Cortex of kidney (tissue), 1 donor: ENCODE data around the gene ACTC1.
"Not testable (repeated sequence)": the region's sequence is repeated elsewhere in the genome, so short reads cannot be mapped to it uniquely, and the experiment has no call there.

Source experiments
- DNase-seq: peaks from one replicate; lab custom pipeline; 2025; lab: John Stamatoyannopoulos, UW

The ACTC1 gene

GRCh38 chr15:34795267-34796081 lies at the start of gene ACTC1:
Gene ACTC1, minus strand, starts transcription at chr15:34795549. Its CDS starts 741 bp downstream, at chr15:34794808.
- no peak for DNase-seq

DNA sequence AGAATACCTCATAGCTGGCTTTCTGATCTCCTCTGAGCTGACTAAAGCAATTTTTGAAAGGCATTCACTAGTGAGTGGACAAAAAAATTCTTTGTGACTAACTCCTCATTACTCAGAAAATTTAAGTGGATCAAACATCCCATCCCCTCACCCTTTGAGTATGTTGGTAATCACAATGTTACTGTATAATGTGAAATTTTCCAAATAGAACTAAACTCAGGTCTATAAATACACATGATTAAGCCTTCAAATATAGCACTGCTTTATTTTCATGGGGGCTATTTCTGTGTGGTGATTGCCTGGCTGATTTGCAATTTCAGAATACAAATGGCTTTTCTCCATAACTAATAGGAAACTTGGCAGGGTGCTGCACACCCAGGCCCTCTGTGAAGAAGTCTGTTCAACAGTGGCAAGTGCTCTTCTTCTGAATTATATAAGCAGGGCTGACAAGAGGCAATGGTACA lies 45.9 kb upstream of the ACTC1 start:
- DNase-seq, result no peak

DNA sequence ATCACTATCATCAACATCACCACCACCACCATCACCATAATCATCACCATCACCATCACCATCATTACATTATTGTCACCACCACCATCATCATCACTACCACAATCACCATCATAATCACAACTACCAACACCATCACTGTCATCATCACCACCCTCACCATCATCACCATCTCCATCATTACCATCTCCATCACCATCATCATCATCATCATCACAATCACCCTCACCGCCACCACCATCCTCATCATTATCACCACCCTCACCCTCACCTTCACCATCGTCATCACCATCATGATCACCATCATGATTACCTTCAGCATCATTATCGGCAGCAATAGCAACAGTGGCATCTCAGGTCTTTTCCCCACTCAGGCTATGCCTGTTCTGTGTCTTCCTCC lies 42.9 kb upstream of the ACTC1 start:
- no peak for DNase-seq

DNA sequence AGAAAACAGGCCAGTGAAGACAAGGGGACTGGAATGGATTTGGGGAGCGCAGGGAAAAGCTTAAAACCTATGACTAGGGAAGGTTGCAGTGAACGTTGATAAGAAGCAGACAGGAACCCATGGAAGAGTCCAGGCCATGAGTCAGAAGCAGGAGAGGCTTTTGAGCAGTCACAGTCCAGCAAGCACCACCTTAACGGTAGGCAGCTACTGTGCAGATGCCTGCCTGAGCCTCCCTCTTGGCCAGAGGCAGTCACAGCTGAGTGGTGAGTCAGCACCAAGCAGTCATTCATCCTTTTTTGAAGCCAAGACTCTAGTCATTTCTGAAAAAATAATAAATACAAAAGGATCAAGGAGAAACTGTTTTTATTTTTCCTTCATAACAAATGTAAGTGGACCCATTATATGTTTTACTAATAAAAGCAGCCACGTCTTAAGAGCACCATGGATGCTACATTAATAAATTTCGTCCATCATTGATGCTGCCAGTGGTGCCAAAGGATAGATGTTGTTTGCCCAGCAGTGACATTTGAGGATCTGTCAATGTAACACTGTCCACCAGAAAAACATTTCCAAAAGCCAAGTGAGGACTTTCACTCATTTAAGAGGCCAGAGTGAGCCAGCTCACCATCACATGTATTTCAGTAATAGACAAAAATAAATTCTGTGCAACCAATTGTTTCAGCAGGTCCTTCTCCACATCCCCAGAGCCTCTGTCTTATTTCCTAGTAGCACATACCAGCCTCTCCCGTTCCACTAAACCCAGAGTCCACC lies 42.1 kb upstream of the ACTC1 start:
- DNase-seq, result no peak

GRCh38 chr15:34828145-34828911 lies 33.0 kb upstream of the ACTC1 start:
- no peak for DNase-seq

GRCh38 chr15:34821831-34822230 lies 26.5 kb upstream of the ACTC1 start:
- no peak for DNase-seq

DNA sequence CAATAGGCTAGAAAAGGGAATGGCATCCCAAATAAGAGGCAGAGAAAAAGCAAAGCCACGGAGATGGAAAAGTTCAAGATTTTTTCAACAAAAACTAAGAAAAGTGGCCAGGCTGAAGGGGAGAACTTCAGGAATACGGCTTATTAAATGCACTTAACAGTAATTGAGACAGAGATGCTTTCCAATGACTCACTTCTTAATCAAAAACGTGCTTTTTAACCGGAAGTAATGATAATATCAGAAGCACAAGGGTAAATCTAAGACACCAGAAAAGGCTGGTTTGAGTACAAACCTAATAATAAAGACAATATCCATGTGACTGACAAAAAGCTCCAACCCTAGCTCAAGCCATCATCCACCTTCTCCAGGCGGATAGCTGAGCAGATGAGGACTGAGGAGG lies 24.8 kb upstream of the ACTC1 start:
- DNase-seq, result no peak

- no peak for DNase-seq
These were observed 23.2 kb upstream of the ACTC1 start for GRCh38 chr15:34818526-34818925.

GRCh38 chr15:34815836-34816235 lies 20.5 kb upstream of the ACTC1 start:
- DNase-seq, result no peak

- no peak for DNase-seq
These were observed 18.3 kb upstream of the ACTC1 start for GRCh38 chr15:34813446-34814190.

DNA sequence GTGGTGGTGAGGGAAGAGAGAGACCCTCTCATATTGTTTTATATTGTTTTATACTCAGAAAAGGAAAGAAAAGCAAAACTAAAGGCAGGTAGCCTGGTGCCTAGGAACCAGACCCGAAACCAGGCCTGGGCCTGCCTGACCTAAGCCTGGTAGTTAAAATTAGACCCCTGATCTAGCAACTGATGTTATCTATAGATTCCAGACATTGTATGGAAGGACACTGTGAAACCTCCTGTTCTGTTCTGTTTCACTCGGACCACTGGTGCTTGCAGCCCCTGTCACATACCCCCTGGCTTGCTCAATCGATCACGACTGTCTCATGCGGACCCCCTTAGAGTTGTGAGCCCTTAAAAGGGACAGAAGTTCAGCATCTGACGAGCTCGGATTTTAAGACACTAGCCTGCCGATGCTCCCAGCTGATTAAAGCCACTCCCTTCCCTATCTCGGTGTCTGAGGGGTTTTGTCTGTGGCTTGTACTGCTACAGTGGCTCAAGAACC lies 17.6 kb upstream of the ACTC1 start:
- DNase-seq, result not testable (repeated sequence)

DNA sequence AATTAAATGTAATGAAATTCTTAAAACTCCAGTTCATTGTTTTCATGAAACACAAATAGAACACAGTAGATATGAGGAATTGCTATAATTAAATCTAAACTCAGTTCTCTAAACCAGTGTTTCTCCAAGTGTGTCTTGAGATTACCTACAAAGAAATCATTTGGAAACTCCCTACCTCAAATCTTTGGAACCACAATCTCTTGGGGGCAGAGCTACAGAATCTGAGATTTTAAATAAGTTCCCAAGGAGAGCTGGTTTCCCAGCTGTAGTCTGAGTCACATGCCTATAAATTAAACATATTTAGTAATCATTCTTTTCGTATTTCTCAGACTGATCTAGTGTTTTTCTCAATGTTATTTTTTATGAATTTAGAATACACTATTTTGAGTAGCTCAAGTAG lies 17.0 kb upstream of the ACTC1 start:
- DNase-seq, result no peak

GRCh38 chr15:34810443-34811129 lies 15.2 kb upstream of the ACTC1 start:
- DNase-seq, result no peak

DNA sequence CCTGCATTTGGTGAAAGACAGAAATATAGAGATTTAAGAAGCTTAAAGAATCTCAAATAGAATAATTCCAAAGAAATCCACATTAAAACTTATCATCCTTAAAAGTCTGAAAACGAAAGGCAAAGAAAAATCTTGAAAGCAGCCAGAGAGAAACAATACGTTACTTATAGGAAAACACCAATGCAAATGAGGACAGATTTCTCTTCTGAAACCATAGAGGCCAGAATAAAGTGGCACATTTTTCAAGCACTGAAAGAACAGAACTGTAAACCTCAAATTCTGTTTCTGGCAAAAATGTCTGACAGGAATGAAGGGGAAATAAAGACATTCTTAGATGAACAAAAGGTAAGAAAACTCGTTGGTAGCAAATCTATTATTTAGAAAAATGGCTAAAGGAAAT lies 13.8 kb upstream of the ACTC1 start:
- DNase-seq, result no peak

- no peak for DNase-seq
These were observed 12.7 kb upstream of the ACTC1 start for GRCh38 chr15:34808016-34808415.

- DNase-seq, result not testable (repeated sequence)
These were observed 11.9 kb upstream of the ACTC1 start for GRCh38 chr15:34807241-34807640.

DNA sequence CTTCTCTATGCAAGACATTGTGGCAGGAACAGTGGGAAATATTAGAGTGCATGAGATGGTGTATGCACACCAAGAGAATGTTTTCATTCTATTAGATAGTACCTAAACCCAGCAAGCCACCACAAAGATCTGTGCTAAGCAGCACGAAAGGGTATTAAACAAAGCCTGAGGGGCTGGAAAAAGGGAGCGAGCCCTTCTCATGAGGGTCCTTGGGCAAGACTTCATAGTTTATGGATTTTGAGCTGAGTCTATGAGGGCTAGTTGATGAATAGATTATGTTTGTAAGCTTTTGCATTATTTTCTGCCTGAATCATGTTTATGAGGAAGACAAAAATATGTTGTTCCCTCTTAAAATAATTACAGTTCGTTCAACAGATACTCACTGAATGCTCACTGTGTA lies 9.4 kb upstream of the ACTC1 start:
- DNase-seq, result no peak

GRCh38 chr15:34804113-34804512 lies 8.8 kb upstream of the ACTC1 start:
- DNase-seq, result no peak

DNA sequence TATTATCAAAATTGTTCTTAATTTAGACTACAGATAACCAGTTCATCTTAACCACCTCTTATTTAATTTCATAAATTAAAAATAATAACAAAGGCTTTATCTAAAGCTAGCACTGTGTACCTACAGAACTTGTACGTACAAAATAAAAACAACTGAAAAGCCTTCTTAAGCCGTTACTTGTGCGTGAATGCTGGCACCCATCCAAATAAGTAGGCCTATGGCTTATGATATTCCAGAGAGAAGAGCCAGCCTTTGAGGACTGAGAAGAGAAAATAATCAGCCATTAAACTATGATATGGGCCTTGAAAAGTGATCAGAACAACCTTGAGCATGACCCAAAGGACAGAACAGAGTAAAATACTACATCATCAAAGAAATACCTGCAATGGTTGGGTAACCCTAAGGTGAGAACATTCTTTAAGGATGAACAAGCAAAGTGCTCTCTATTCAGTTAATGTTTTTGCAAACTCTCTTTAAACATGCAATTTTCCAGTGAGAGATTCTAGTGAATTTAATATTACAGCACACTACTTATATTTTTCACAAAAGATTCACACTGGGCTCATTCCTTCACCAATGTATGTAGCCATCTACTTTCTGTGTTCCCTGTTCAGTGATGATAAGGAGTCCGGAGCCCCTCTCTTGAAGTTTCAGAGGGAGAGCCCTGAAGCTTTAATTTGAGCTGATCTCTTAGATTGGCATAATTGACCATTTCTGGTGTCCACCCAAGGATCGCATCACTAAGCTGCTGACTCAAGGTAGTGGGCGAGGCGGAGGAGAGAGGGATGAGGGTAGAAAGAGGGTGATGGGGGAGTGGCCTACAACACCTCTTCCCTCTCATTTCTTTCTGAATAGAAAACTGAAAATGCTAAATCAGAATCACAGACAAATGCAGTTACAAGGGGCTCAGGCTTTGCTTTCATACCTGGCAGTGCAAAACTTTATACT lies 7.7 kb upstream of the ACTC1 start:
- DNase-seq, result no peak

- DNase-seq, result no peak
These were observed 7.0 kb upstream of the ACTC1 start for GRCh38 chr15:34802371-34802770.
